HAP-1 (cell line): ENCODE results near the gene CHAF1A.

ENCODE experiments used
- DNase-seq, 2 experiments: peaks; one replicate each; pipeline ENCODE4 v3.0.0-alpha.2; 2016 to 2020; ENCODE audit warnings: low spot score in 2 of 2
- H3K27me3 ChIP-seq: fragments of 250-450 bp; sonication (Bioruptor Pico); 2 replicates; pipeline ENCODE4 v1.5.1; 2020; ENCODE audit warnings: low read depth, mild to moderate bottlenecking, moderate library complexity
- H3K36me3 ChIP-seq: fragments of 250-450 bp; sonication (Bioruptor Pico); replicated peaks from 2 replicates; pipeline ENCODE4 v1.5.1; 2020; ENCODE audit warnings: mild to moderate bottlenecking
- H3K4me1 ChIP-seq: fragments of 250-450 bp; sonication (Bioruptor Pico); 2 replicates; pipeline ENCODE4 v1.5.1; 2020; ENCODE audit warnings: mild to moderate bottlenecking
- H3K4me3 ChIP-seq: fragments of 250-450 bp; sonication (Bioruptor Pico); 2 replicates; pipeline ENCODE4 v1.5.1; 2020; ENCODE audit warnings: mild to moderate bottlenecking, moderate library complexity
- H3K9me3 ChIP-seq: fragments of 250-450 bp; sonication (Bioruptor Pico); 2 replicates; pipeline ENCODE4 v1.5.1; 2020; ENCODE audit warnings: mild to moderate bottlenecking, moderate library complexity
- in situ Hi-C: fragments of 300-500 bp; cut with MboI; formaldehyde crosslinking; loops from 3 replicates; pipeline ENCODE4 v1.14.3; 2020; ENCODE audit warnings: low sequenced_read_pairs, inconsistent platforms, mixed read lengths

CHAF1A gene

GRCh38 chr19:4452230-4452990 is 50.0 kb downstream of the CHAF1A start:
- DNase-seq, result no peak
- peaks cover 40% of the 10 kb centered on the region for H3K36me3 ChIP-seq
- no peaks in the 10 kb centered on the region for H3K9me3 ChIP-seq
- peaks cover 6% of the 10 kb centered on the region; the same call in 1 of the 2 replicates for H3K4me1 ChIP-seq
- no peak overlapping the region for H3K4me3 ChIP-seq
- in situ Hi-C loops, result no loop called here
- no peaks in the 10 kb centered on the region for H3K27me3 ChIP-seq

GRCh38 chr19:4453232-4454179 is 51.1 kb downstream of the CHAF1A start:
- H3K4me1 ChIP-seq, result peaks cover 10% of the 10 kb centered on the region
- no peaks in the 10 kb centered on the region for H3K27me3 ChIP-seq
- H3K9me3 ChIP-seq, result no peaks in the 10 kb centered on the region
- in situ Hi-C loops, result no loop called here
- peaks cover 29% of the 10 kb centered on the region for H3K36me3 ChIP-seq
- DNase-seq, result no peak
- no peak overlapping the region for H3K4me3 ChIP-seq

GRCh38 chr19:4454747-4455718 is 52.6 kb downstream of the CHAF1A start:
- in situ Hi-C loops, result no loop called here
- Histone ChIP-seq H3K27me3 (no peaks in the 10 kb centered on the region), H3K9me3 (no peaks in the 10 kb centered on the region), H3K36me3 (peaks cover 20% of the 10 kb centered on the region), H3K4me3 (no peak overlapping the region), H3K4me1 (peaks cover 10% of the 10 kb centered on the region)
- no peak for DNase-seq

GRCh38 chr19:4455719-4456475 is 53.5 kb downstream of the CHAF1A start:
- Histone ChIP-seq H3K9me3 (no peaks in the 10 kb centered on the region), H3K36me3 (peaks cover 20% of the 10 kb centered on the region), H3K4me1 (peaks cover 10% of the 10 kb centered on the region), H3K4me3 (peak overlapping the region; percentile 54), H3K27me3 (no peaks in the 10 kb centered on the region)
- in situ Hi-C loops, result no loop called here
- DNase-seq, result no peak

GRCh38 chr19:4456476-4456842 is 54.0 kb downstream of the CHAF1A start:
- Histone ChIP-seq H3K4me3 (peak overlapping the region; percentile 54), H3K4me1 (peaks cover 10% of the 10 kb centered on the region), H3K9me3 (no peaks in the 10 kb centered on the region), H3K36me3 (peaks cover 15% of the 10 kb centered on the region), H3K27me3 (no peaks in the 10 kb centered on the region)
- in situ Hi-C loops, result no loop called here
- DNase-seq, result peak in 1 of 2 experiments; percentile 54

GRCh38 chr19:4456843-4457653 is 54.6 kb downstream of the CHAF1A start:
- no peaks in the 10 kb centered on the region for H3K9me3 ChIP-seq

GRCh38 chr19:4457654-4458395 is 55.4 kb downstream of the CHAF1A start, which contains the start of gene UBXN6:
UBXN6 (minus strand) TSS chr19:4457794; CDS start chr19:4457697, 97 bp downstream.
- Histone ChIP-seq H3K36me3 (peaks cover 4% of the 10 kb centered on the region), H3K4me1 (peaks cover 10% of the 10 kb centered on the region), H3K4me3 (peak within 1 kb of the TSS; percentile 54), H3K27me3 (no peaks in the 10 kb centered on the region), H3K9me3 (no peaks in the 10 kb centered on the region)
- DNase-seq, result peak; percentile 90 to 98
- in situ Hi-C loops, result no loop called here

More at GRCh38 chr19:4456843-4457653, 54.6 kb downstream of the CHAF1A start:
- peaks cover 10% of the 10 kb centered on the region for H3K4me1 ChIP-seq
- H3K4me3 ChIP-seq, result peak overlapping the region; percentile 54
- no peaks in the 10 kb centered on the region for H3K27me3 ChIP-seq
- peak; percentile 31 to 79 for DNase-seq
- H3K36me3 ChIP-seq, result peaks cover 12% of the 10 kb centered on the region
- in situ Hi-C loops, result no loop called here

GRCh38 chr19:4464815-4465581 is 62.6 kb downstream of the CHAF1A start:
- H3K36me3 ChIP-seq, result no peaks in the 10 kb centered on the region
- H3K9me3 ChIP-seq, result no peaks in the 10 kb centered on the region
- no peaks in the 10 kb centered on the region for H3K4me1 ChIP-seq
- no peak overlapping the region for H3K4me3 ChIP-seq
- in situ Hi-C loops, result no loop called here
- H3K27me3 ChIP-seq, result no peaks in the 10 kb centered on the region
- no peak for DNase-seq

- H3K9me3 ChIP-seq, result no peaks in the 10 kb centered on the region
- no peaks in the 10 kb centered on the region for H3K27me3 ChIP-seq
- no peaks in the 10 kb centered on the region; the same call in 1 of the 2 replicates for H3K36me3 ChIP-seq
- no peak overlapping the region for H3K4me3 ChIP-seq
- no peak for DNase-seq
- in situ Hi-C loops, result no loop called here
- no peaks in the 10 kb centered on the region for H3K4me1 ChIP-seq
Measured at GRCh38 chr19:4467835-4468234, 65.4 kb downstream of the CHAF1A start.

- Histone ChIP-seq H3K9me3 (no peaks in the 10 kb centered on the region), H3K36me3 (peaks cover 7% of the 10 kb centered on the region), H3K4me1 (no peaks in the 10 kb centered on the region; the same call in none of the 2 replicates), H3K4me3 (peak overlapping the region; percentile 42), H3K27me3 (no peaks in the 10 kb centered on the region)
- peak; percentile 99 to 100 for DNase-seq
- in situ Hi-C loops, result no loop called here
Measured at GRCh38 chr19:4471403-4472173, 69.1 kb downstream of the CHAF1A start.
